Naive thymus-derived CD4-positive, alpha-beta T cell (primary cell): Measurements from ENCODE around the gene HMX1. TPM values are rescaled to one million over a fixed set of nuclear protein-coding genes. Genes with fewer than 3 reads are reported as not detected.

Experiments
- ATAC-seq: fragments of 150-1000 bp; cut with Tn5 transposase; 2 replicates; pipeline ENCODE4 v1.10.0; 2021; ENCODE audit warnings: mild to moderate bottlenecking, moderate library complexity
- CTCF ChIA-PET: fragments of 350-600 bp; sonication (Branson Sonifier 250); formaldehyde crosslinking; loops from one replicate; lab custom pipeline; 2021; ENCODE audit warnings: antibody characterized with exemption; lab: Charles Lee
- POLR2A ChIA-PET: fragments of 350-600 bp; sonication (Branson Sonifier 250); formaldehyde crosslinking; loops from one replicate; lab custom pipeline; 2021; ENCODE audit warnings: antibody characterized with exemption, inconsistent platforms; lab: Charles Lee
- DNase-seq, 9 donors: peaks; one replicate each; pipeline versions ENCODE4 v3.0.0 to v3.0.0-alpha.2; 2020 to 2022; ENCODE audit warnings: mixed read lengths in 1 of 9
- H3K27ac ChIP-seq: one replicate; pipeline ENCODE4 v1.7.0; 2013; ENCODE audit warnings: mild to moderate bottlenecking, low read depth, low read length, moderate library complexity
- H3K27me3 ChIP-seq, 2 donors: one replicate each; pipeline ENCODE4 v1.7.0; 2013; ENCODE audit warnings: low read length in 2 of 2, mild to moderate bottlenecking in 2 of 2, moderate library complexity in 2 of 2; ENCODE audit not compliant: control insufficient read depth in 2 of 2, insufficient read depth in 2 of 2
- H3K36me3 ChIP-seq, 3 experiments: 1 replicate in 2 of 3; 2 replicates in 1 of 3; pipeline ENCODE4 v1.7.0; 2013; ENCODE audit warnings: low read length in 3 of 3, mild to moderate bottlenecking in 3 of 3, moderate library complexity in 1 of 3; ENCODE audit not compliant: insufficient read depth in 3 of 3, control insufficient read depth in 2 of 3
- H3K4me1 ChIP-seq, 2 donors: one replicate each; pipeline ENCODE4 v1.7.0; 2013; ENCODE audit warnings: low read length in 2 of 2, mild to moderate bottlenecking in 2 of 2, moderate library complexity in 1 of 2; ENCODE audit not compliant: control insufficient read depth in 2 of 2, insufficient read depth in 2 of 2
- H3K4me3 ChIP-seq: 2 replicates; pipeline ENCODE4 v1.7.0; 2013; ENCODE audit warnings: mild to moderate bottlenecking, low read length
- H3K9me3 ChIP-seq, 3 experiments: 1 replicate in 2 of 3; 2 replicates in 1 of 3; pipeline ENCODE4 v1.7.0; 2013; ENCODE audit warnings: low read length in 3 of 3; ENCODE audit not compliant: control insufficient read depth in 2 of 3
- H3K27ac Mint-ChIP-seq, 9 donors: one replicate each; pipeline ENCODE4 v1.8.0; 2020 to 2022; ENCODE audit warnings: mixed read lengths in 9 of 9, mild to moderate bottlenecking in 8 of 9, moderate library complexity in 5 of 9, inconsistent platforms in 2 of 9
- H3K27me3 Mint-ChIP-seq, 5 donors: one replicate each; pipeline ENCODE4 v1.8.0; 2021 to 2022; ENCODE audit warnings: mixed read lengths in 5 of 5, mild to moderate bottlenecking in 1 of 5
- H3K36me3 Mint-ChIP-seq, 5 donors: one replicate each; pipeline ENCODE4 v1.8.0; 2020 to 2022; ENCODE audit warnings: mixed read lengths in 5 of 5, mild to moderate bottlenecking in 3 of 5, inconsistent platforms in 1 of 5
- H3K4me1 Mint-ChIP-seq, 7 donors: one replicate each; pipeline ENCODE4 v1.8.0; 2020 to 2022; ENCODE audit warnings: mixed read lengths in 7 of 7, mild to moderate bottlenecking in 3 of 7, inconsistent platforms in 1 of 7
- H3K4me3 Mint-ChIP-seq, 10 donors: one replicate each; pipeline ENCODE4 v1.8.0; 2020 to 2022; ENCODE audit warnings: mild to moderate bottlenecking in 10 of 10, mixed read lengths in 10 of 10, moderate library complexity in 6 of 10, inconsistent platforms in 2 of 10
- H3K9me3 Mint-ChIP-seq, 11 donors: one replicate each; pipeline ENCODE4 v1.8.0; 2020 to 2022; ENCODE audit warnings: mixed read lengths in 11 of 11, mild to moderate bottlenecking in 4 of 11, inconsistent platforms in 1 of 11, moderate library complexity in 1 of 11
- intact Hi-C, 2 donors: fragments of 100-400 bp; cut with micrococcal nuclease; formaldehyde crosslinking; loops; one replicate each; pipeline ENCODE4 v1.15.1; 2023
- polyA plus RNA-seq, 2 donors: library from polyadenylated mRNA; unstranded; fragments of 300-500 nt; fragmentation: Illumina TruSeq; gene quantifications; one replicate each; pipeline ENCODE4 v1.2.3, GENCODE V29; 2021
- total RNA-seq, 6 experiments: library from RNA in 5 of 6; stranded (reverse) in 5 of 6; gene quantifications; 1 replicate in 5 of 6; 2 replicates in 1 of 6; pipeline ENCODE4 v1.2.3 and lab custom pipeline; 2021 to 2026

Gene HMX1
- total and polyA plus RNA-seq, 7 experiments from 2014 or later: not detected

GRCh38 chr4:8865681-8866310 is 5.8 kb downstream of the HMX1 start:
- H3K4me3 Mint-ChIP-seq: no peak overlapping the region
- H3K36me3 ChIP-seq: no peaks in the 10 kb centered on the region
- H3K27me3 Mint-ChIP-seq: peaks cover 54 to 71% (median 65%) of the 10 kb centered on the region in 5 donors
- ATAC-seq: no peak
- peaks cover 3 to 11% of the 10 kb centered on the region in 2 donors for H3K27me3 ChIP-seq
- no peak overlapping the region for H3K27ac ChIP-seq
- H3K4me3 ChIP-seq: no peak overlapping the region
- ChIA-PET CTCF (no interaction called here), POLR2A (no interaction called here)
- peaks cover 0 to 21% (median 10%) of the 10 kb centered on the region in 7 donors for H3K4me1 Mint-ChIP-seq
- H3K27ac Mint-ChIP-seq: no peak overlapping the region
- DNase-seq: no peak
- H3K9me3 Mint-ChIP-seq: peaks cover 0 to 4% (median 0%) of the 10 kb centered on the region in 11 donors
- intact Hi-C loops: no loop called here
- H3K4me1 ChIP-seq: no peaks in the 10 kb centered on the region
- H3K9me3 ChIP-seq: no peaks in the 10 kb centered on the region
- peaks cover 0 to 6% (median 0%) of the 10 kb centered on the region in 5 donors for H3K36me3 Mint-ChIP-seq

- H3K9me3 ChIP-seq: no peaks in the 10 kb centered on the region
- H3K4me1 ChIP-seq: no peaks in the 10 kb centered on the region
- peaks cover 3 to 11% of the 10 kb centered on the region in 2 donors for H3K27me3 ChIP-seq
- no peak overlapping the region for H3K4me3 Mint-ChIP-seq
- H3K36me3 ChIP-seq: no peaks in the 10 kb centered on the region
- H3K4me1 Mint-ChIP-seq: peaks cover 0 to 18% (median 6%) of the 10 kb centered on the region in 7 donors
- peaks cover 49 to 67% (median 61%) of the 10 kb centered on the region in 5 donors for H3K27me3 Mint-ChIP-seq
- ChIA-PET CTCF (no interaction called here), POLR2A (no interaction called here)
- intact Hi-C loops: no loop called here
- H3K9me3 Mint-ChIP-seq: peaks cover 0 to 4% (median 0%) of the 10 kb centered on the region in 11 donors
- H3K4me3 ChIP-seq: no peak overlapping the region
- peaks cover 0 to 6% (median 0%) of the 10 kb centered on the region in 5 donors for H3K36me3 Mint-ChIP-seq
- H3K27ac Mint-ChIP-seq: no peak overlapping the region
- ATAC-seq (no peak), DNase-seq (no peak)
- H3K27ac ChIP-seq: no peak overlapping the region
These were observed 6.5 kb downstream of the HMX1 start for GRCh38 chr4:8864912-8865680.

- Mint-ChIP-seq H3K9me3 (peaks cover 0 to 4% (median 0%) of the 10 kb centered on the region in 11 donors), H3K4me1 (peaks cover 0 to 18% (median 4%) of the 10 kb centered on the region in 7 donors), H3K27ac (no peak overlapping the region), H3K4me3 (no peak overlapping the region), H3K27me3 (peaks cover 43 to 68% (median 59%) of the 10 kb centered on the region in 5 donors), H3K36me3 (peaks cover 0 to 6% (median 0%) of the 10 kb centered on the region in 5 donors)
- no peaks in the 10 kb centered on the region for H3K4me1 ChIP-seq
- no peak for ATAC-seq
- H3K27me3 ChIP-seq: peaks cover 3 to 11% of the 10 kb centered on the region in 2 donors
- CTCF ChIA-PET: no interaction called here
- intact Hi-C loops: no loop called here
- H3K36me3 ChIP-seq: no peaks in the 10 kb centered on the region
- H3K4me3 ChIP-seq: no peak overlapping the region
- no peaks in the 10 kb centered on the region for H3K9me3 ChIP-seq
- no peak for DNase-seq
- no peak overlapping the region for H3K27ac ChIP-seq
- POLR2A ChIA-PET: no interaction called here
These were observed 7.7 kb downstream of the HMX1 start for GRCh38 chr4:8863686-8864682.

GRCh38 chr4:8862800-8863685 is 8.6 kb downstream of the HMX1 start:
- Mint-ChIP-seq H3K27me3 (peaks cover 35 to 66% (median 55%) of the 10 kb centered on the region in 5 donors), H3K36me3 (peaks cover 0 to 1% (median 0%) of the 10 kb centered on the region in 5 donors), H3K4me1 (peaks cover 0 to 10% (median 0%) of the 10 kb centered on the region in 7 donors), H3K27ac (peak overlapping the region in 1 of 9 donors; percentile 18), H3K9me3 (peaks cover 0 to 1% (median 0%) of the 10 kb centered on the region in 11 donors), H3K4me3 (no peak overlapping the region)
- ChIA-PET CTCF (no interaction called here), POLR2A (no interaction called here)
- H3K9me3 ChIP-seq: no peaks in the 10 kb centered on the region
- H3K4me1 ChIP-seq: no peaks in the 10 kb centered on the region
- ATAC-seq: no peak
- peaks cover 0 to 11% of the 10 kb centered on the region in 2 donors for H3K27me3 ChIP-seq
- H3K27ac ChIP-seq: no peak overlapping the region
- H3K36me3 ChIP-seq: no peaks in the 10 kb centered on the region
- no peak for DNase-seq
- intact Hi-C loops: no loop called here
- no peak overlapping the region for H3K4me3 ChIP-seq

- Mint-ChIP-seq H3K4me3 (no peak overlapping the region), H3K4me1 (peaks cover 0 to 10% (median 0%) of the 10 kb centered on the region in 7 donors), H3K36me3 (peaks cover 0 to 1% (median 0%) of the 10 kb centered on the region in 5 donors), H3K27ac (no peak overlapping the region), H3K27me3 (peaks cover 35 to 72% (median 57%) of the 10 kb centered on the region in 5 donors), H3K9me3 (peaks cover 0 to 1% (median 0%) of the 10 kb centered on the region in 11 donors)
- Histone ChIP-seq H3K4me3 (no peak overlapping the region), H3K4me1 (no peaks in the 10 kb centered on the region), H3K27me3 (peaks cover 0 to 11% of the 10 kb centered on the region in 2 donors), H3K36me3 (no peaks in the 10 kb centered on the region), H3K9me3 (no peaks in the 10 kb centered on the region), H3K27ac (no peak overlapping the region)
- DNase-seq (no peak), ATAC-seq (no peak)
- intact Hi-C loops: no loop called here
- ChIA-PET POLR2A (no interaction called here), CTCF (no interaction called here)
These were observed 9.3 kb downstream of the HMX1 start for GRCh38 chr4:8862334-8862733.
